MM.1S (cell line): ENCODE results near the gene NAALADL2.

ENCODE experiments used
- DNase-seq: peaks from one replicate; pipeline ENCODE4 v3.0.0-alpha.2; 2015
- H2AFZ ChIP-seq: fragments of 300-600 bp; sonication (generic); 2 replicates; pipeline ENCODE4 v1.6.0; 2016; ENCODE audit warnings: antibody characterized with exemption, low read length
- H3F3A ChIP-seq: fragments of 300-600 bp; sonication (generic); 2 replicates; pipeline ENCODE4 v1.6.1; 2016; ENCODE audit warnings: mild to moderate bottlenecking, antibody characterized with exemption, low read length, moderate library complexity, mixed read lengths; ENCODE audit not compliant: insufficient read depth
- H3K27ac ChIP-seq: fragments of 300-600 bp; sonication (generic); 2 replicates; pipeline ENCODE4 v1.5.1; 2016; ENCODE audit warnings: mild to moderate bottlenecking, low read length
- H3K27me3 ChIP-seq: fragments of 300-600 bp; sonication (generic); replicated peaks from 2 replicates; pipeline ENCODE4 v1.6.0; 2016; ENCODE audit warnings: low read length; ENCODE audit not compliant: insufficient read depth
- H3K36me3 ChIP-seq: fragments of 300-600 bp; sonication (generic); replicated peaks from 2 replicates; pipeline ENCODE4 v1.6.1; 2016; ENCODE audit warnings: mild to moderate bottlenecking, low read length, mixed read lengths; ENCODE audit not compliant: insufficient read depth
- H3K4me1 ChIP-seq: fragments of 300-600 bp; sonication (generic); 2 replicates; pipeline ENCODE4 v1.6.1; 2016; ENCODE audit warnings: low read length, mixed read lengths
- H3K4me2 ChIP-seq: fragments of 300-600 bp; sonication (generic); 2 replicates; pipeline ENCODE4 v1.6.0; 2016; ENCODE audit warnings: low read depth, low read length
- H3K4me3 ChIP-seq: fragments of 300-600 bp; sonication (generic); 2 replicates; pipeline ENCODE4 v1.5.1; 2016; ENCODE audit warnings: low read length, mixed read lengths
- H3K79me2 ChIP-seq: fragments of 300-600 bp; sonication (generic); 2 replicates; pipeline ENCODE4 v1.6.1; 2016; ENCODE audit warnings: mixed run types, low read length, mixed read lengths
- H3K9ac ChIP-seq: fragments of 300-600 bp; sonication (generic); 2 replicates; pipeline ENCODE4 v1.6.1; 2016; ENCODE audit warnings: low read length, mixed read lengths
- H3K9me2 ChIP-seq: fragments of 300-600 bp; sonication (generic); replicated peaks from 2 replicates; pipeline ENCODE4 v1.6.1; 2016; ENCODE audit warnings: mild to moderate bottlenecking, low read length, mixed read lengths; ENCODE audit not compliant: insufficient read depth
- H3K9me3 ChIP-seq: fragments of 300-600 bp; sonication (generic); replicated peaks from 2 replicates; pipeline ENCODE4 v1.6.1; 2016; ENCODE audit warnings: mild to moderate bottlenecking, low read length, mixed read lengths; ENCODE audit not compliant: insufficient read depth
- H4K20me1 ChIP-seq: fragments of 300-600 bp; sonication (generic); 2 replicates; pipeline ENCODE4 v1.6.1; 2016; ENCODE audit warnings: mild to moderate bottlenecking, low read length, moderate library complexity, mixed read lengths; ENCODE audit not compliant: insufficient read depth
- EZH2 ChIP-seq: fragments of 300-600 bp; sonication (generic); optimal IDR thresholded peaks from 2 replicates; pipeline ENCODE3; 2017; ENCODE audit warnings: low read depth, mild to moderate bottlenecking, antibody characterized with exemption, low read length, mixed read lengths
- EZH2phosphoT487 ChIP-seq: fragments of 300-600 bp; sonication (generic); IDR thresholded peaks from 2 replicates; pipeline ENCODE4 v1.6.1; 2018; ENCODE audit warnings: antibody characterized with exemption, low read length
- TF ChIP-seq, protein P1 (sequence below): fragments of 300-600 bp; sonication (generic); IDR thresholded peaks from 2 replicates; pipeline ENCODE4 v1.5.1; 2016; ENCODE audit warnings: antibody characterized with exemption, low read length, mixed read lengths

Gene NAALADL2

DNA sequence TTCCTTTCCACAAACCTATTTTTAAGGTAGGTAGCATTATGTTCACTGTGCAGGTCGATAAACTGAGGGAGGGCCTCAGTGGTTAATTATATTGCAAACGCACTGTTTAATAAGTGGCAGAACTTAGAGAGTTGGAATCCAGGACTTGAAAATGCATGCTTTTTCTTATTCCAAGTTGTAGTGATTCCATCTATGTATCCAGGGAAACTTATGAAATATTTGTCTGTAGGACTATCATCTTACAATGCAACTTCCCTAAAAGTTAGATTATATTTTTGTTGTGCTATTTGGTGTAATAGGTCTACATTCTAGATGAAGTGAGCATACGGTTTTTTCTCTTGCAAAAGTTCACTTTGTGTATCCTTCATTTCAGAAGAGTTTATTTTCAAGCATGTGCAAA, 419.5 kb downstream of the NAALADL2 start:
- H4K20me1 ChIP-seq: no peaks in the 10 kb centered on the region
- no peaks in the 10 kb centered on the region for H3F3A ChIP-seq
- no peaks in the 10 kb centered on the region for H3K36me3 ChIP-seq
- no peak for TF ChIP-seq EZH2phosphoT487
- no peaks in the 10 kb centered on the region for H3K79me2 ChIP-seq
- no peak overlapping the region for H3K4me2 ChIP-seq
- no peak overlapping the region for H3K4me3 ChIP-seq
- no peak overlapping the region for H3K9ac ChIP-seq
- no peak overlapping the region for H3K27ac ChIP-seq
- DNase-seq: no peak
- H3K9me2 ChIP-seq: no peaks in the 10 kb centered on the region
- no peaks in the 10 kb centered on the region for H3K27me3 ChIP-seq
- H3K9me3 ChIP-seq: no peaks in the 10 kb centered on the region
- no peaks in the 10 kb centered on the region for H3K4me1 ChIP-seq
- H2AFZ ChIP-seq: no peak overlapping the region

GRCh38 chr3:175279457-175279856, 420.3 kb downstream of the NAALADL2 start:
- no peaks in the 10 kb centered on the region for H3K79me2 ChIP-seq
- no peak overlapping the region for H2AFZ ChIP-seq
- no peak overlapping the region for H3K4me3 ChIP-seq
- H3K27me3 ChIP-seq: no peaks in the 10 kb centered on the region
- no peaks in the 10 kb centered on the region for H3K9me3 ChIP-seq
- no peaks in the 10 kb centered on the region for H3K36me3 ChIP-seq
- no peaks in the 10 kb centered on the region for H3F3A ChIP-seq
- no peaks in the 10 kb centered on the region for H4K20me1 ChIP-seq
- TF ChIP-seq EZH2: no peak
- TF ChIP-seq EZH2phosphoT487: no peak
- TF ChIP-seq, protein P1, sequence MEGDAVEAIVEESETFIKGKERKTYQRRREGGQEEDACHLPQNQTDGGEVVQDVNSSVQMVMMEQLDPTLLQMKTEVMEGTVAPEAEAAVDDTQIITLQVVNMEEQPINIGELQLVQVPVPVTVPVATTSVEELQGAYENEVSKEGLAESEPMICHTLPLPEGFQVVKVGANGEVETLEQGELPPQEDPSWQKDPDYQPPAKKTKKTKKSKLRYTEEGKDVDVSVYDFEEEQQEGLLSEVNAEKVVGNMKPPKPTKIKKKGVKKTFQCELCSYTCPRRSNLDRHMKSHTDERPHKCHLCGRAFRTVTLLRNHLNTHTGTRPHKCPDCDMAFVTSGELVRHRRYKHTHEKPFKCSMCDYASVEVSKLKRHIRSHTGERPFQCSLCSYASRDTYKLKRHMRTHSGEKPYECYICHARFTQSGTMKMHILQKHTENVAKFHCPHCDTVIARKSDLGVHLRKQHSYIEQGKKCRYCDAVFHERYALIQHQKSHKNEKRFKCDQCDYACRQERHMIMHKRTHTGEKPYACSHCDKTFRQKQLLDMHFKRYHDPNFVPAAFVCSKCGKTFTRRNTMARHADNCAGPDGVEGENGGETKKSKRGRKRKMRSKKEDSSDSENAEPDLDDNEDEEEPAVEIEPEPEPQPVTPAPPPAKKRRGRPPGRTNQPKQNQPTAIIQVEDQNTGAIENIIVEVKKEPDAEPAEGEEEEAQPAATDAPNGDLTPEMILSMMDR: no peak
- H3K27ac ChIP-seq: no peak overlapping the region
- H3K4me2 ChIP-seq: no peak overlapping the region
- H3K9me2 ChIP-seq: no peaks in the 10 kb centered on the region
- H3K4me1 ChIP-seq: no peaks in the 10 kb centered on the region
- no peak overlapping the region for H3K9ac ChIP-seq
- no peak for DNase-seq

DNA sequence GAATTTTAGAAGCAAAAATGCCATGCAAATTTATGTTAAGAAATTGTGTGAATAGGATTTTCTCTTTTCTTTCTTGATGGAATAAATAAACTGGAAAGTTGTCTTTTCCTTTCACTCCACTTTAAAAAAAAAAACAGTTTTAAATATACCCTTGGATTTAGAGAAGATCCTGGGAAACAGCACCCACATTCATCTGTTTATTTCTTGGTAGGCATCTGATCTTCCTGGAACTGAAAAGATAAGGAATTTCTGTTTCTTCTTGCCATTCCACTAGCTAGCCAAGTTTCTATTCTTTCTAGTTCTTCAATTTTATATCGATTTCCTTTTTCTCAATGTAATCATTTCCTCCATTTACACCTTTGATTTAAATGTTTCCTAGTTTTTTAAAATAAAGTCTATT, 420.8 kb downstream of the NAALADL2 start:
- TF ChIP-seq EZH2 (no peak), EZH2phosphoT487 (no peak)
- TF ChIP-seq, protein P1: no peak
- no peak for DNase-seq
- no peaks in the 10 kb centered on the region for H3K36me3 ChIP-seq

GRCh38 chr3:175287361-175287963, 428.3 kb downstream of the NAALADL2 start:
- Histone ChIP-seq H2AFZ (no peak overlapping the region), H3K9ac (no peak overlapping the region), H4K20me1 (no peaks in the 10 kb centered on the region), H3K4me1 (0 out of 2 replicates have a peak, but pooled peaks cover 4% of the 10 kb centered on the region), H3K79me2 (no peaks in the 10 kb centered on the region), H3K36me3 (no peaks in the 10 kb centered on the region), H3K27me3 (no peaks in the 10 kb centered on the region), H3F3A (no peaks in the 10 kb centered on the region), H3K4me3 (no peak overlapping the region), H3K9me2 (no peaks in the 10 kb centered on the region), H3K4me2 (no peak overlapping the region), H3K9me3 (no peaks in the 10 kb centered on the region), H3K27ac (no peak overlapping the region)
- TF ChIP-seq EZH2 (no peak), EZH2phosphoT487 (no peak)
- TF ChIP-seq, protein P1: no peak
- peak; percentile 23 for DNase-seq

More for the DNA sequence above, 420.8 kb downstream of the NAALADL2 start:
- Histone ChIP-seq H3K9ac (no peak overlapping the region), H3K27ac (no peak overlapping the region), H3K4me2 (no peak overlapping the region), H3K9me3 (no peaks in the 10 kb centered on the region), H3F3A (no peaks in the 10 kb centered on the region), H2AFZ (no peak overlapping the region), H3K79me2 (no peaks in the 10 kb centered on the region), H4K20me1 (no peaks in the 10 kb centered on the region), H3K4me3 (no peak overlapping the region), H3K4me1 (no peaks in the 10 kb centered on the region), H3K27me3 (no peaks in the 10 kb centered on the region), H3K9me2 (no peaks in the 10 kb centered on the region)
